Keratinocyte (primary cell): Measurements from ENCODE around the gene SLC33A1. TPM values are rescaled to one million over a fixed set of nuclear protein-coding genes. Genes with fewer than 3 reads are reported as not detected.
"Not testable (repeated sequence)": the region's sequence is repeated elsewhere in the genome, so short reads cannot be mapped to it uniquely, and the experiment has no call there.

Experiments
- DNase-seq: peaks from one replicate; pipeline ENCODE4 v3.0.0-alpha.2; 2011; ENCODE audit warnings: low read depth, missing footprints, low spot score
- FAIRE-seq: peaks from 2 replicates; lab custom pipeline; 2011; peaks lifted over from hg19 to GRCh38; lab: Jason Lieb, UNC
- H2AFZ ChIP-seq: 2 replicates; pipeline ENCODE4 v1.6.0; 2012; ENCODE audit warnings: low read length, control low read depth, inconsistent platforms; ENCODE audit not compliant: control insufficient read depth
- H3K27ac ChIP-seq: 2 replicates; pipeline ENCODE4 v1.5.1; 2011; ENCODE audit warnings: low read length; ENCODE audit not compliant: control insufficient read depth, insufficient read depth
- H3K27me3 ChIP-seq: 3 replicates; pipeline ENCODE4 v1.6.0; 2011; ENCODE audit warnings: low read length; ENCODE audit not compliant: control insufficient read depth, insufficient read depth; ENCODE audit errors: extremely low read depth
- H3K36me3 ChIP-seq, 2 experiments: 2 replicates in 1 of 2; 3 replicates in 1 of 2; pipeline ENCODE4 v1.5.1; 2011; ENCODE audit warnings: low read length in 2 of 2, mild to moderate bottlenecking in 1 of 2; ENCODE audit not compliant: control insufficient read depth in 2 of 2, insufficient read depth in 2 of 2; ENCODE audit errors: extremely low read depth in 1 of 2
- H3K4me1 ChIP-seq: 3 replicates; pipeline ENCODE4 v1.5.1; 2011; ENCODE audit warnings: low read length; ENCODE audit not compliant: control insufficient read depth, insufficient read depth; ENCODE audit errors: extremely low read depth
- H3K4me2 ChIP-seq: 3 replicates; pipeline ENCODE4 v1.6.0; 2011; ENCODE audit warnings: low read depth, low read length; ENCODE audit not compliant: control insufficient read depth, insufficient read depth; ENCODE audit errors: extremely low read depth
- H3K4me3 ChIP-seq, 3 experiments: fragments of 200-600 bp in 1 of 3; sonication (generic) in 1 of 3; 2 replicates in 2 of 3; 3 replicates in 1 of 3; pipeline ENCODE4 v1.5.1; 2011 to 2016; ENCODE audit warnings: low read length in 3 of 3, mild to moderate bottlenecking in 3 of 3, control low read depth in 2 of 3, inconsistent platforms in 1 of 3, low read depth in 1 of 3, mixed read lengths in 1 of 3, mixed run types in 1 of 3, moderate library complexity in 1 of 3; ENCODE audit not compliant: control insufficient read depth in 2 of 3, insufficient read depth in 2 of 3; ENCODE audit errors: extremely low read depth in 1 of 3
- H3K79me2 ChIP-seq: 2 replicates; pipeline ENCODE4 v1.6.0; 2012; ENCODE audit warnings: low read length; ENCODE audit not compliant: control insufficient read depth, insufficient read depth
- H3K9ac ChIP-seq: 3 replicates; pipeline ENCODE4 v1.6.0; 2011; ENCODE audit warnings: low read length; ENCODE audit not compliant: control insufficient read depth, insufficient read depth; ENCODE audit errors: extremely low read depth
- H3K9me1 ChIP-seq: 3 replicates; pipeline ENCODE4 v1.6.0; 2011; ENCODE audit warnings: low read length; ENCODE audit not compliant: control insufficient read depth, insufficient read depth; ENCODE audit errors: extremely low read depth
- H3K9me3 ChIP-seq: 2 replicates; pipeline ENCODE4 v1.5.1; 2012; ENCODE audit warnings: low read depth, low read length; ENCODE audit not compliant: control insufficient read depth
- H4K20me1 ChIP-seq: 3 replicates; pipeline ENCODE4 v1.6.0; 2011; ENCODE audit warnings: low read length; ENCODE audit not compliant: control insufficient read depth, insufficient read depth; ENCODE audit errors: extremely low read depth
- CTCF ChIP-seq, 3 experiments: IDR thresholded peaks in 1 of 3; conservative IDR thresholded peaks in 1 of 3; optimal IDR thresholded peaks in 1 of 3; 2 replicates in 2 of 3; 3 replicates in 1 of 3; pipeline versions ENCODE3 to v1.5.1; 2011; ENCODE audit warnings: low read length in 3 of 3, mild to moderate bottlenecking in 3 of 3, moderate library complexity in 2 of 3, control low read depth in 1 of 3, inconsistent platforms in 1 of 3; ENCODE audit not compliant: insufficient read depth in 2 of 3; ENCODE audit errors: extremely low read depth in 1 of 3
- EZH2 ChIP-seq: IDR thresholded peaks from one replicate; pipeline ENCODE4 v1.6.1; 2012; ENCODE audit warnings: inconsistent platforms, mild to moderate bottlenecking, low read length, moderate library complexity
- dilution Hi-C: fragments of 300-500 bp; cut with MboI; formaldehyde crosslinking; loops from one replicate; pipeline ENCODE4 v1.7.0; 2020; ENCODE audit warnings: low sequenced_read_pairs; ENCODE audit not compliant: extremely low pct_ligation_motif_present
- polyA plus RNA-seq, 5 experiments: library from polyadenylated mRNA; depleted of rRNA in 3 of 5; stranded (reverse) in 3 of 5; stranded (forward) in 1 of 5; unstranded in 1 of 5; fragments of >200 nt; gene quantifications; 1 replicate in 1 of 5; 2 replicates in 3 of 5; 3 replicates in 1 of 5; pipeline versions ENCODE4 v1.2.1 to v1.2.3, GENCODE V29; 2011 to 2012; ENCODE audit warnings: missing spikeins in 2 of 5, low read depth in 1 of 5, low replicate concordance in 1 of 5

SLC33A1 gene
- polyA plus RNA-seq, 1 donor (not counting 4 experiments of a cell fraction or from before 2014, with no cell fraction given): 33.9 TPM

- no peaks in the 10 kb centered on the region for H4K20me1 ChIP-seq
- H3K4me1 ChIP-seq: no peaks in the 10 kb centered on the region
- no peak overlapping the region for H3K9ac ChIP-seq
- FAIRE-seq: no peak
- H3K27me3 ChIP-seq: no peaks in the 10 kb centered on the region
- no peaks in the 10 kb centered on the region for H3K9me3 ChIP-seq
- DNase-seq: no peak
- H3K79me2 ChIP-seq: no peaks in the 10 kb centered on the region
- no peak overlapping the region for H3K4me3 ChIP-seq
- H3K9me1 ChIP-seq: no peaks in the 10 kb centered on the region
- no peak overlapping the region for H3K4me2 ChIP-seq
- no peak overlapping the region for H3K27ac ChIP-seq
- TF ChIP-seq CTCF (optimal IDR thresholded peaks at IDR 0.05 in 1 of 3, IDR thresholded peaks at IDR 0.05 in 1 of 3, conservative IDR thresholded peaks at IDR 0.05 in 1 of 3; ENCODE audit: extremely low read depth in 1 of 3, insufficient read depth in 2 of 3, low read length in 3 of 3) (no peak), EZH2 (no peak)
- H3K36me3 ChIP-seq: no peaks in the 10 kb centered on the region
- dilution Hi-C loops: no loop called here
- no peak overlapping the region for H2AFZ ChIP-seq
Observed at GRCh38 chr3:155815030-155815545, 39.1 kb downstream of the SLC33A1 start.

- H3K9me3 ChIP-seq, H3K9me1 ChIP-seq, H4K20me1 ChIP-seq, H3K36me3 ChIP-seq, dilution Hi-C loops, H3K4me3 ChIP-seq, FAIRE-seq, DNase-seq, H3K4me2 ChIP-seq, H2AFZ ChIP-seq, H3K27me3 ChIP-seq, H3K9ac ChIP-seq, H3K27ac ChIP-seq, H3K79me2 ChIP-seq, H3K4me1 ChIP-seq: not testable (repeated sequence)
Observed at GRCh38 chr3:155813224-155813623, 41.0 kb downstream of the SLC33A1 start.

GRCh38 chr3:155809181-155809580 is 45.0 kb downstream of the SLC33A1 start:
- Histone ChIP-seq H3K4me1 (peaks cover 4% of the 10 kb centered on the region), H3K27me3 (no peaks in the 10 kb centered on the region), H3K36me3 (no peaks in the 10 kb centered on the region), H3K4me2 (no peak overlapping the region), H3K9me1 (no peaks in the 10 kb centered on the region), H3K9me3 (no peaks in the 10 kb centered on the region), H4K20me1 (no peaks in the 10 kb centered on the region), H3K9ac (no peak overlapping the region), H3K4me3 (no peak overlapping the region), H3K27ac (no peak overlapping the region), H2AFZ (no peak overlapping the region), H3K79me2 (no peaks in the 10 kb centered on the region)
- no peak for FAIRE-seq
- TF ChIP-seq CTCF (optimal IDR thresholded peaks at IDR 0.05 in 1 of 3, IDR thresholded peaks at IDR 0.05 in 1 of 3, conservative IDR thresholded peaks at IDR 0.05 in 1 of 3; ENCODE audit: extremely low read depth in 1 of 3, insufficient read depth in 2 of 3, low read length in 3 of 3) (no peak), EZH2 (no peak)
- no peak for DNase-seq
- dilution Hi-C loops: no loop called here
